ENCODE data around the gene PLEKHA7.
"Not testable (repeated sequence)": the region's sequence is repeated elsewhere in the genome, so short reads cannot be mapped to it uniquely, and the experiment has no call there.

The PLEKHA7 gene

DNA sequence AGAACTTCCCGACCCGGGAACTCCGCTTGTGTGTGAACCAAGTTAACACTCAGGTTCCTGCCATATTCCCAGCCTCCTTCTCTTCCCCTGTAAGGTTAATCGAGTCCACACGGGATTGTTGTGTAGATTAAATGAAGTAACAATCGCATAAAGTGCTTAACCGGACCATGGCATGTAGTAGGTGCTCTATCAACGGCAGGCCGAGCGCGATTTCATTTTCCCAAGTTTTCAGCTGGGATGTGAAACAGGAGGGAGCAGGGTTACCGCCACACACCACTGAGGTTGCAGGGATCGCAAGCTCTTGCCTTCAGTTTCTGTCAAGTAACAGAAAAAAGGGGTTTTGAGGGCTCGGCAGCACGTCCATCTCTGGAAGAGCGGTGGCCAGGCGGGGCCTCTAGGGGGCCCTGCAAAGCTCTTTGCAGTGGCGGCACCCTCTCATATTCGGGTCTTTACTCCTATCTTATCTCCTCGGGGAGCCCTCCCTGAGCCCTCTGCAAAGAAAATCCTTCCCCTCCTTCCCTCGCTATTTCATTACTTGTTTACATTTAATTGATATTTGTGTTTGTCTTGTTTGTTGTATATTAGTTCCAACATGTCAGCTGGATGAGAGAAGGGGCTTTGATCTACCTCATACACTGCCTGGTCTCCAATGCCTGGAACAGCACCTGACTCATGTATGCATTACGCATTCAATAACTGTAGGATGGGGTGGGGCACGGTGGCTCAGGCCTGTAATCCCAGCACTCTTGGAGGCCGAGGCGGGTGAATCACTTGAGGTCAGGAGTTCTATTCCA is 816 bp upstream of the PLEKHA7 start:
- peak; percentile 32 to 40 for DNase-seq
- TF ChIP-seq POLR2A (IDR thresholded peaks at IDR 0.05; ENCODE audit: low read length) (no peak), GATA1 (IDR thresholded peaks at IDR 0.05; ENCODE audit: low read depth, low read length) (no peak)

- TF ChIP-seq POLR2A (IDR thresholded peaks at IDR 0.05; ENCODE audit: low read length) = no peak
- TF ChIP-seq GATA1 (IDR thresholded peaks at IDR 0.05; ENCODE audit: low read depth, low read length) = no peak
- no peak for DNase-seq
These were observed 480 bp downstream of the PLEKHA7 start for GRCh38 chr11:17013548-17014320.

DNA sequence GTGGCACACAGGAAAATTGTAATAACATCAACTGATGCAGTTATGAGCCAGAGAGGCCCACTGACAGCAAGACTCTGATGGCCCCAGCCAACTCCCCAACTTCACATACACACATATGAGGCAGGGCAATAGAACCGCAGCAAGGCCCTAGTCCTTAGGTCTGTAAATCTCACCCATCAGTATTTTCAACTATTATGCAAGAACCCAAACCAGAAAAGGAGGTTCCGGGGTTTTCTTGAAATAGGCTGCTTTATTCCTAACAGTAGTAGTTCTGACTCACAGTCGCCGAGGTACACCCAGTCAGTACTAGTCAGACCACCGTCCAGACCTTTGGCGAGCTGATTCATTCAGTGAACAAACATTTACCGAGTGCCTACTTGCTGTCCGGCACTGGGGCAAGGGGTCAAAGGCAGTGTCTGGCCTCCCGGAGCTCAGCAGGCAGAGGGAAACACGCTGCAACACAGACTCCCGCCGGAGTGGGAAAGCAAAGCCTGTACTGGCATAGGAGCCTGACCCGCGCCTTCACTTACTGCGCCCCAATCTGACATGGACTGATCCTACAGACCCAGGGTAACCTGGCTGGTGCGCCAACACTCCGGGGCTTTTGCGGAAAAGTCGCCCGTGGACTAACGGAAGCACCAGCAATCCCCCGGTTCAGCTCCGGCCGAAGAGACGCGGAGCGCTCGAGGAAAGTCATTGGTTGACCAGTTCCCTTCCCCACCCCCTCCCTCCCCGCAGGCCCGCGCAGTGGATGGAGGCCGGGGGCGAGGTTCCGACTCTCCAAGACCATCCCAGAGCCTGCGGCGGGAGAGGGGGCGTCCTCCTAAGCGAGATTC is 1.3 kb downstream of the PLEKHA7 start:
- no peak for DNase-seq
- no peak for TF ChIP-seq POLR2A (IDR thresholded peaks at IDR 0.05; ENCODE audit: low read length)
- TF ChIP-seq GATA1 (IDR thresholded peaks at IDR 0.05; ENCODE audit: low read depth, low read length) = no peak

DNA sequence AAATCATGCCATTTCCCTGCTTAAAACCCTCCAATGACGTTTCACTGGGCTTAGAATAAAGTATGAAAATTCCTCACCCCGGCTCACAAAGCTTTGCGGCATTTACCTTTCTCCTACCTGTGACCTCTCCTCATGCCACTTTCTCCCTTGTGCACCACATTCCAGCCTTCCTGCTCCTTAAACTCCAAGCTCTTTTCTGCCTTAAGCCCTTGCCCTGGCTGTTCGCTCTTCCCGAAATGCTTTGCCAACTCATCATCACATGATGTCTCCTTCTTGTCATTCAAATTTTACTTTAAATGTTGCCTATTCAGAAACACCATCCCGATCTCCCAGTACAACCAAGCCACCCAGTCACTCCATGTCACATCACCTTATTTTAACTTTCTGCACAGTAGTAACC is 2.0 kb downstream of the PLEKHA7 start:
- TF ChIP-seq GATA1 (IDR thresholded peaks at IDR 0.05; ENCODE audit: low read depth, low read length) (no peak), POLR2A (IDR thresholded peaks at IDR 0.05; ENCODE audit: low read length) (no peak)

DNA sequence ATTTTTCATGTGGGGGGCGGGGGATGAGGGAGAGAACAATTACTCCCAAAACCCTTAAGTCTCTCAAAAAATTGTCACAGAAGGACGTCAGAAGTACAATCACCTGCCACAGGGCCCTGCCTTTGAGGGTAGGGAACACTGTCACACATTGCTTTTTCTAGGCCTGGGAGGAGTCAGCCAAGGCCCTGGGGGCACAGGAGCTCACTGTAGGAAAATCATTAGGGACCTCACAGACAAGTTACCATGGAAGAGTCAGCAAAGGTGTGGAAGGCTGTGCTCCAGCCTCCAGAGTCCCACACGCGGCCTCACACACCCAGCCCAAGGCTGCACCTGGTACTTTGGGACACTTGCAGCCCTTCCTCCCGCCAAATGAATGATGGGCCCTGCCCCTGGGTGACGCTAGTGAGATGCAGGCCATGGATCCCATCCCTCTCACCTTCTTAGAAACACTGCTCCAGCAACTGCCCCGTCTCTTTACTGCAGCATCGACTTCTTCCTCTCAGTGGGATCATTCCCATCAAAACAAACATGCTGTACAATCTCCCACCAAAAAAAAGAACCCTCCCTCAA is 3.3 kb downstream of the PLEKHA7 start:
- DNase-seq = no peak
- TF ChIP-seq GATA1 (IDR thresholded peaks at IDR 0.05; ENCODE audit: low read depth, low read length) (no peak), POLR2A (IDR thresholded peaks at IDR 0.05; ENCODE audit: low read length) (no peak)

More for the DNA sequence above, 2.0 kb downstream of the PLEKHA7 start:
- no peak for DNase-seq

DNA sequence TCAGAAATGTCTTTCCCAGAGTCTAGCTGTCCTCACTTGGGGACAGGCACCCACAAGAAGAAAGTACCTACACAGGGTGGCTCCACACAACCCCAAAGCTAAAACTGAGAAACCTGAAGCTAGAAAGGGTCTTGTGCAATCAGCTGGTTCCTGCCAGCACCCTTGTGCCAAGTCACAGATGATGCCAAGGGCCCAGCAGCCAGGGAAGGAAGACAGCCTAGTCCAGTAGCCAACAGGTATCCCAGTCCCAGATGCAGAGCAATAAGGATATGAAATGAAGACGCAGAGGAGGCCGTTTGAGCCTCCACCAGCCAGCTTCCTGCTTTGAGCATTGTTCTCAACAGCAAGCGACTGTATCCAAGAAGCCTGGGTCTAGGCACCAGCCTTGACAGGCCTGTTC is 6.1 kb downstream of the PLEKHA7 start:
- no peak for DNase-seq
- TF ChIP-seq POLR2A (IDR thresholded peaks at IDR 0.05; ENCODE audit: low read length) (no peak), GATA1 (IDR thresholded peaks at IDR 0.05; ENCODE audit: low read depth, low read length) (no peak)

DNA sequence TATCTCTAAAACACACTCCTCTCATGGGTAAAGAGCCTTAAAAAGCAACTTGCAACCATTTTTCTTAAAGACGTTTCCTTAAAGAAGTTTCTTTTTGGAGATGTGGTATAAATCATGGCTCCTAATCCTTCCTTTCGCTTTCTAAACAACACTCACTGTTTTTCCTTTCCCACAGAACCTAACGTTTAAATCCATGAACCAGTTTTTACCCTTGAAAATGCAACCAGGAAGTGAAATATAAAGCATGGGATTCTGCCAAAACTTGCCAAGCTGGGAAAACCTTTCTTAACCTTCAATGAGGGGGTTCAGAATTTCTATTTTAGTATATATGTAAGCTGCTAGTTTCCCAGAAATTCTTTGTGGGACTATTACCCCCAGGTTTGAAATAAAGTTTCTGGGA is 8.6 kb downstream of the PLEKHA7 start:
- TF ChIP-seq POLR2A (IDR thresholded peaks at IDR 0.05; ENCODE audit: low read length) = no peak
- no peak for TF ChIP-seq GATA1 (IDR thresholded peaks at IDR 0.05; ENCODE audit: low read depth, low read length)
- DNase-seq = no peak

DNA sequence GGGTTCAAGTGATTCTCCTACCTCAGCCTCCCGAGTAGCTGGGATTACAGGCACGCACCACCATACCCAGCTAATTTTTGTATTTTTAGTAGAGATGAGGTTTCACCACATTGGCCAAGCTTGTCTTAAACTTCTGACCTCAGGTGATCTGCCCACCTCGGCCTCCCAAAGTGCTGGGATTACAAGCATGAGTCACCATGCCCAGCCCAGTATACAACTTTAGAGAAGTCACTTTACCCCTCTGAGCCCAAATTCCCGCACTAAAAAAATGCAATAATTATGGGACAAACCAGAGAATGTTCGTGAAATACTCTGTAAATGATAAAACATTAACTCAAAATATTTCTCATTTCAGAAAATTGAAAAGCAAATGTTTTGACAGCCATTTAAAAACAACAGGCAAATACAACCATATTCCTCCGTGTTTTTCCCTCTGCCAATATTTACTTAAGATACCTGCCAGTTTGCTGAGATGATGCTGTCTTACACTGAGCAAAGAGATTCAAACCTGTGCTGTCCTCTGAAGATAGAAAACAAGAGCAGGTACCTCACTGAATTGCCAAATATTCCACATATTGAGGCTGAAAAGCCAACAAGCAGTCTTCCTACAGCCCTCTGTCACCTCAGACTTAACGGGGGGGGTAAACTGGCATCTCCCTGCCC is 9.6 kb downstream of the PLEKHA7 start:
- no peak for DNase-seq
- no peak for TF ChIP-seq GATA1 (IDR thresholded peaks at IDR 0.05; ENCODE audit: low read depth, low read length)
- no peak for TF ChIP-seq POLR2A (IDR thresholded peaks at IDR 0.05; ENCODE audit: low read length)

DNA sequence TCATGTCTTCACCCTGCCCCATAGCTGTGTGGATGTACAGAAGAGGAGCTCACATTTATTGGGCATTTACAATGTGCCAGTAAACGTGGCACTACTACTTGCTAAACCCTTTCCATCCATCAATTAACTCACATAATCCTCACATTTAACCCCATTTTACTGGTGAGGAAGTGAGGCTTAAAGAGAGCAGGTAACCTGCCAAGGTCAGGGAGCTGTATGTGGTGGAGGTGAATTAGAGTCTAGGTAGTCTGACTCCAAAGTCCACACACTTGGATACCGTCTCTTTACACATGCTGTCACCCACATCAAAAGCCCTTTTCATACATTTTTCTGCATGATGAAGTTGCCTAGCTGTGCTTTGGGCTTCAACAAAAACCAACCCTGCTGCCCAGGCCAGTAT is 10.8 kb downstream of the PLEKHA7 start:
- no peak for TF ChIP-seq POLR2A (IDR thresholded peaks at IDR 0.05; ENCODE audit: low read length)
- no peak for TF ChIP-seq GATA1 (IDR thresholded peaks at IDR 0.05; ENCODE audit: low read depth, low read length)
- no peak for DNase-seq

DNA sequence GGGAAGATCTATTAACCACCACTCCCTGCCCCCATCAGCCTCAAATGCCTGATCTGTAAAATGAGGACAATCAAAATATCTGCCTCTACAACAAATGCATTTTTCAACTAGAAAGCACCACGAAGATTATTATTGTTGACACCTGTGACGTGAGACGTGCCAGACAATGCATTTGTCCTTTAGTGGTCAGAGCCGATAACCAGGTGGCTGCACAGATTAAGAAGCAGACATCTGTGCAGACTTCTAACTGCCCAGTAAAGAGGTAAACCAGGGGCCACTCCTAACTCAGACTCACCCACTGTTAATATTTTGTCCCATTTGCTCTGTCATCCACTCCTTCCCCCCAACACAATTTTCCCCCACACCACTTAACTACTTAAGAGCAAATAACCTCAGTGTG is 11.7 kb downstream of the PLEKHA7 start:
- TF ChIP-seq POLR2A (IDR thresholded peaks at IDR 0.05; ENCODE audit: low read length) (no peak), GATA1 (IDR thresholded peaks at IDR 0.05; ENCODE audit: low read depth, low read length) (no peak)
- no peak for DNase-seq

DNA sequence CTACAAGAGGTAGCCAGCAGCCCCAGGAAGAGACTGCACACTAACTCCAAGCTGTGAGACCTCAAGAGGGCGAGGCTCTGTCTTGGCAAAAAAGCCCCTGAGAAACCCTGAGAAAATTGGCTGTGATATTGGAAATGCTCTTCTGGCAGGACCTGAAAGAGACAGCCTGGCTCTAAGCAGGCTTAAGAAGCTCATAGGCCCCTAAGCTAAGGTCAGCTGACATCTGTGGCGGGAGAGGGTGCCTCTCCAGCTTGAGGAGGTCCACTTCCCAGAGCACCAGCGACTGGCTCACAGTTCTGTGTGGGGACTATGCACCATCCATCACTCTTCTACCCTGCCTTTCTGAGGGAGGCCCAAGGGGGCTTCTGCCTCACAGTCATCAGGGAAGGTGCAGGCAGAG is 12.4 kb downstream of the PLEKHA7 start:
- no peak for TF ChIP-seq POLR2A (IDR thresholded peaks at IDR 0.05; ENCODE audit: low read length)
- no peak for TF ChIP-seq GATA1 (IDR thresholded peaks at IDR 0.05; ENCODE audit: low read depth, low read length)
- DNase-seq = no peak

DNA sequence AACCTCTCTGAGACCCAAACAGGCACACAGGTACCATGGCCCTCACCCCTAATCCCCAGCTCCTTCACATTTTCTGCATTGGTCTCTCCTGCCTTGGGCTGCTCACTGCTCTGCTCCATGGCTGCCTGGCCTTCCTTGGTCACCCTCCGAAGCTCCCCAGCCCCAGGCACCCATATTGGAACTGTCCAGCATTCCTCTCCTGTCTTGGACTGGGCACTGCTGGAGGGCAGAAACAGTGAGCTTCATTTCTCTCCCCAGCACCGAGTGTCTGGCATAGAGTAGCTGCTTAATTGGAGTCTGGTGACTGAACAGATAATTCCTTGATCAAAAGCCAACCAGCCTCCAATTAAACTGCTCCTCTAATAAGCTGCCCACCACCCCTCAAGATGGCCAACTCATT is 13.2 kb downstream of the PLEKHA7 start:
- no peak for DNase-seq

GRCh38 chr11:17000253-17000652 is 14.0 kb downstream of the PLEKHA7 start:
- DNase-seq = not testable (repeated sequence)

More for the DNA sequence above, 13.2 kb downstream of the PLEKHA7 start:
- TF ChIP-seq POLR2A (IDR thresholded peaks at IDR 0.05; ENCODE audit: low read length) (no peak), GATA1 (IDR thresholded peaks at IDR 0.05; ENCODE audit: low read depth, low read length) (no peak)
